ENCODE results near the gene LLCFC1.

The LLCFC1 gene

GRCh38 chr7:142898377-142899170, 40.7 kb upstream of the LLCFC1 start:
- Histone ChIP-seq H3K27me3 (replicated peaks; ENCODE audit: control insufficient read depth, insufficient read depth, low read length) (no peaks in the 10 kb centered on the region; the same call in none of the 2 replicates), H3K36me3 (ENCODE audit: control insufficient read depth, insufficient read depth, low read length) (no peaks in the 10 kb centered on the region), H3K4me3 (replicated peaks; ENCODE audit: low read depth, low read length) (no peak overlapping the region)
- no peak for DNase-seq (ENCODE audit: extremely low read depth, insufficient read length)
- no peak for TF ChIP-seq CTCF (IDR thresholded peaks at IDR 0.05; ENCODE audit: insufficient read depth, low read length, poor library complexity, severe bottlenecking)

GRCh38 chr7:142899661-142900060, 39.6 kb upstream of the LLCFC1 start:
- Histone ChIP-seq H3K4me3 (replicated peaks; ENCODE audit: low read depth, low read length) (no peak overlapping the region), H3K27me3 (replicated peaks; ENCODE audit: control insufficient read depth, insufficient read depth, low read length) (no peaks in the 10 kb centered on the region; the same call in 1 of the 2 replicates), H3K36me3 (ENCODE audit: control insufficient read depth, insufficient read depth, low read length) (no peaks in the 10 kb centered on the region)
- no peak for DNase-seq (ENCODE audit: extremely low read depth, insufficient read length)
- TF ChIP-seq CTCF (IDR thresholded peaks at IDR 0.05; ENCODE audit: insufficient read depth, low read length, poor library complexity, severe bottlenecking): no peak

- no peak for DNase-seq (ENCODE audit: extremely low read depth, insufficient read length)
- Histone ChIP-seq H3K4me3 (replicated peaks; ENCODE audit: low read depth, low read length) (no peak overlapping the region), H3K27me3 (replicated peaks; ENCODE audit: control insufficient read depth, insufficient read depth, low read length) (no peaks in the 10 kb centered on the region; the same call in 1 of the 2 replicates), H3K36me3 (ENCODE audit: control insufficient read depth, insufficient read depth, low read length) (no peaks in the 10 kb centered on the region)
- no peak for TF ChIP-seq CTCF (IDR thresholded peaks at IDR 0.05; ENCODE audit: insufficient read depth, low read length, poor library complexity, severe bottlenecking)
Observed at GRCh38 chr7:142901426-142902259, 37.6 kb upstream of the LLCFC1 start.

GRCh38 chr7:142904128-142904527, 35.2 kb upstream of the LLCFC1 start:
- H3K27me3 ChIP-seq (replicated peaks; ENCODE audit: control insufficient read depth, insufficient read depth, low read length): no peaks in the 10 kb centered on the region; the same call in 1 of the 2 replicates
- H3K36me3 ChIP-seq (ENCODE audit: control insufficient read depth, insufficient read depth, low read length): no peaks in the 10 kb centered on the region
- no peak for DNase-seq (ENCODE audit: extremely low read depth, insufficient read length)
- no peak overlapping the region for H3K4me3 ChIP-seq (replicated peaks; ENCODE audit: low read depth, low read length)
- TF ChIP-seq CTCF (IDR thresholded peaks at IDR 0.05; ENCODE audit: insufficient read depth, low read length, poor library complexity, severe bottlenecking): no peak

GRCh38 chr7:142905759-142906158, 33.5 kb upstream of the LLCFC1 start:
- no peak for DNase-seq (ENCODE audit: extremely low read depth, insufficient read length)
- no peak for TF ChIP-seq CTCF (IDR thresholded peaks at IDR 0.05; ENCODE audit: insufficient read depth, low read length, poor library complexity, severe bottlenecking)
- no peaks in the 10 kb centered on the region for H3K36me3 ChIP-seq (ENCODE audit: control insufficient read depth, insufficient read depth, low read length)
- H3K27me3 ChIP-seq (replicated peaks; ENCODE audit: control insufficient read depth, insufficient read depth, low read length): no peaks in the 10 kb centered on the region
- H3K4me3 ChIP-seq (replicated peaks; ENCODE audit: low read depth, low read length): no peak overlapping the region
